ENCODE measurements around the gene OTOG.

GRCh38 chr11:17538731-17539130 is 8.3 kb upstream of the OTOG start:
- TF ChIP-seq POLR2AphosphoS5 (IDR thresholded peaks at IDR 0.05; ENCODE audit: insufficient read depth in 1 of 2, low read depth in 1 of 2) = no peak
- no peak for TF ChIP-seq CTCF (IDR thresholded peaks at IDR 0.05)

All from vagina (tissue), 2 donors.